GM18519 (cell line): ENCODE measurements around the gene MPHOSPH9.

Source experiments
- ATAC-seq: cut with Tn5 transposase; IDR thresholded peaks from one replicate; pipeline ENCODE4 v1.9.1; 2021; ENCODE audit warnings: mild to moderate bottlenecking, moderate library complexity; ENCODE audit not compliant: unreplicated experiment, low FRiP score

The MPHOSPH9 gene

GRCh38 chr12:123104809-123105208 is 128.1 kb downstream of the MPHOSPH9 start:
- ATAC-seq, result no peak
